Natural killer cell (primary cell): ENCODE measurements around the gene RSBN1. TPM values are rescaled to one million over a fixed set of nuclear protein-coding genes. Genes with fewer than 3 reads are reported as not detected.

ENCODE experiments used
- ATAC-seq, 3 donors: fragments of 150-1000 bp in 2 of 3; fragments of 200-7000 bp in 1 of 3; cut with Tn5 transposase; 1 replicate in 1 of 3; 2 replicates in 2 of 3; pipeline ENCODE4 v1.10.0; 2021; ENCODE audit warnings: mild to moderate bottlenecking in 2 of 3, moderate library complexity in 2 of 3
- DNase-seq, 2 donors: peaks; one replicate each; pipeline versions ENCODE4 v3.0.0 to v3.0.0-alpha.2; 2013 to 2021; ENCODE audit warnings: mixed read lengths in 1 of 2
- H3K27ac ChIP-seq: one replicate; pipeline ENCODE4 v1.5.1; 2013; ENCODE audit warnings: mild to moderate bottlenecking, low read length
- H3K27me3 ChIP-seq: one replicate; pipeline ENCODE4 v1.6.1; 2013; ENCODE audit warnings: low read length; ENCODE audit not compliant: control insufficient read depth, insufficient read depth
- H3K36me3 ChIP-seq: one replicate; pipeline ENCODE4 v1.6.1; 2013; ENCODE audit warnings: low read length; ENCODE audit not compliant: control insufficient read depth, insufficient read depth
- H3K4me1 ChIP-seq: one replicate; pipeline ENCODE4 v1.6.1; 2013; ENCODE audit warnings: low read length; ENCODE audit not compliant: control insufficient read depth, insufficient read depth
- H3K4me3 ChIP-seq: one replicate; pipeline ENCODE4 v1.5.1; 2013; ENCODE audit warnings: low read length
- H3K9me3 ChIP-seq: one replicate; pipeline ENCODE4 v1.6.1; 2013; ENCODE audit warnings: low read length; ENCODE audit not compliant: control insufficient read depth, insufficient read depth
- H3K27ac Mint-ChIP-seq, 2 donors: one replicate each; pipeline ENCODE4 v1.8.0; 2022; ENCODE audit warnings: mild to moderate bottlenecking in 2 of 2, mixed read lengths in 2 of 2, moderate library complexity in 1 of 2
- H3K27me3 Mint-ChIP-seq, 2 donors: one replicate each; pipeline ENCODE4 v1.8.0; 2022; ENCODE audit warnings: low read depth in 2 of 2, mixed read lengths in 2 of 2
- H3K36me3 Mint-ChIP-seq: one replicate; pipeline ENCODE4 v1.8.0; 2022; ENCODE audit warnings: mixed read lengths
- H3K4me1 Mint-ChIP-seq, 2 donors: one replicate each; pipeline ENCODE4 v1.8.0; 2022; ENCODE audit warnings: mixed read lengths in 2 of 2
- H3K4me3 Mint-ChIP-seq: one replicate; pipeline ENCODE4 v1.8.0; 2022; ENCODE audit warnings: mild to moderate bottlenecking, moderate library complexity, mixed read lengths
- H3K9me3 Mint-ChIP-seq, 2 donors: one replicate each; pipeline ENCODE4 v1.8.0; 2022; ENCODE audit warnings: mixed read lengths in 2 of 2
- CTCF ChIP-seq: fragments of 200-600 bp; IDR thresholded peaks from one replicate; pipeline ENCODE4 v1.8.0; 2022; ENCODE audit warnings: antibody characterized with exemption
- WGBS: methylation state at CpG from one replicate; pipeline ENCODE4 v1.1.7; 2013; ENCODE audit warnings: missing lambda C conversion rate; ENCODE audit not compliant: insufficient coverage; 5-methylcytosine and 5-hydroxymethylcytosine counted together
- intact Hi-C: fragments of 100-400 bp; cut with micrococcal nuclease; formaldehyde crosslinking; loops from one replicate; pipeline ENCODE4 v1.14.2; 2022
- total RNA-seq, 4 donors: library from RNA; stranded (reverse); fragments of 120-200 nt in 1 of 4; gene quantifications; one replicate each; pipeline versions ENCODE4 v1.2.3 to v1.2.4, GENCODE V29; 2013 to 2022

The RSBN1 gene
- total RNA-seq, 3 donors from 2014 or later (not counting 1 experiment from before 2014, with no cell fraction given): 30.1 to 37.9 (median 36.5) TPM

- Mint-ChIP-seq H3K4me3 (no peak overlapping the region), H3K9me3 (no peaks in the 10 kb centered on the region), H3K27ac (no peak overlapping the region), H3K36me3 (no peaks in the 10 kb centered on the region), H3K4me1 (peaks cover 11 to 15% of the 10 kb centered on the region in 2 donors), H3K27me3 (no peaks in the 10 kb centered on the region)
- ATAC-seq: no peak
- intact Hi-C loops: no loop called here
- no peak for TF ChIP-seq CTCF
- Histone ChIP-seq H3K4me1 (no peaks in the 10 kb centered on the region), H3K27me3 (no peaks in the 10 kb centered on the region), H3K4me3 (no peak overlapping the region), H3K9me3 (no peaks in the 10 kb centered on the region), H3K36me3 (peaks cover 9% of the 10 kb centered on the region), H3K27ac (no peak overlapping the region)
- DNase-seq: no peak
These were observed 61.2 kb downstream of the RSBN1 start for GRCh38 chr1:113751114-113751513.

GRCh38 chr1:113749402-113749801, 62.9 kb downstream of the RSBN1 start:
- no peaks in the 10 kb centered on the region for H3K9me3 Mint-ChIP-seq
- H3K27ac Mint-ChIP-seq: peak overlapping the region in 1 of 2 donors; percentile 21
- no peak for DNase-seq
- intact Hi-C loops: no loop called here
- ATAC-seq: no peak
- Histone ChIP-seq H3K9me3 (no peaks in the 10 kb centered on the region), H3K27ac (no peak overlapping the region), H3K27me3 (no peaks in the 10 kb centered on the region), H3K4me3 (no peak overlapping the region), H3K4me1 (no peaks in the 10 kb centered on the region), H3K36me3 (peaks cover 9% of the 10 kb centered on the region)
- TF ChIP-seq CTCF: no peak
- WGBS: 94% methylated on average over 2 of the region's 3 CpGs
- no peaks in the 10 kb centered on the region for H3K36me3 Mint-ChIP-seq
- H3K4me3 Mint-ChIP-seq: no peak overlapping the region
- H3K27me3 Mint-ChIP-seq: no peaks in the 10 kb centered on the region
- H3K4me1 Mint-ChIP-seq: peaks cover 5 to 14% of the 10 kb centered on the region in 2 donors

- Mint-ChIP-seq H3K27me3 (no peaks in the 10 kb centered on the region), H3K9me3 (no peaks in the 10 kb centered on the region), H3K4me1 (peaks cover 11 to 19% of the 10 kb centered on the region in 2 donors), H3K27ac (no peak overlapping the region), H3K4me3 (no peak overlapping the region), H3K36me3 (no peaks in the 10 kb centered on the region)
- no peak overlapping the region for H3K27ac ChIP-seq
- intact Hi-C loops: no loop called here
- TF ChIP-seq CTCF: no peak
- ATAC-seq: no peak
- 100% methylated on average over 1 of the region's 1 CpG for WGBS
- no peak for DNase-seq
- no peaks in the 10 kb centered on the region for H3K9me3 ChIP-seq
- peaks cover 4% of the 10 kb centered on the region for H3K4me1 ChIP-seq
- no peaks in the 10 kb centered on the region for H3K27me3 ChIP-seq
- H3K36me3 ChIP-seq: peaks cover 4% of the 10 kb centered on the region
- H3K4me3 ChIP-seq: no peak overlapping the region
These were observed 64.9 kb downstream of the RSBN1 start for GRCh38 chr1:113747376-113747775.

GRCh38 chr1:113745425-113745824, 66.9 kb downstream of the RSBN1 start:
- peaks cover 11 to 19% of the 10 kb centered on the region in 2 donors for H3K4me1 Mint-ChIP-seq
- WGBS: 93% methylated on average over 2 of the region's 3 CpGs
- no peak for ATAC-seq
- peaks cover 4% of the 10 kb centered on the region for H3K4me1 ChIP-seq
- H3K36me3 ChIP-seq: peaks cover 4% of the 10 kb centered on the region
- H3K27me3 ChIP-seq: no peaks in the 10 kb centered on the region
- intact Hi-C loops: no loop called here
- no peaks in the 10 kb centered on the region for H3K36me3 Mint-ChIP-seq
- no peaks in the 10 kb centered on the region for H3K9me3 ChIP-seq
- no peaks in the 10 kb centered on the region for H3K9me3 Mint-ChIP-seq
- no peak overlapping the region for H3K4me3 Mint-ChIP-seq
- H3K27ac ChIP-seq: no peak overlapping the region
- no peaks in the 10 kb centered on the region for H3K27me3 Mint-ChIP-seq
- H3K27ac Mint-ChIP-seq: peak overlapping the region; percentile 2 to 43
- no peak for DNase-seq
- no peak overlapping the region for H3K4me3 ChIP-seq
- TF ChIP-seq CTCF: no peak
